Renal pelvis (tissue), 12 donors: ENCODE measurements around the gene SLC25A45. TPM values are rescaled to one million over a fixed set of nuclear protein-coding genes. Genes with fewer than 3 reads are reported as not detected.

ENCODE experiments used
- DNase-seq: peaks from one replicate; pipeline ENCODE4 v3.0.0-alpha.2; 2013
- long read RNA-seq, 16 experiments: transcript quantifications; one replicate each; lab custom pipeline, GENCODE V29; 2026
- polyA plus RNA-seq, 3 donors: library from polyadenylated mRNA; unstranded; fragments of 120-200 nt; gene quantifications; one replicate each; pipeline ENCODE4 v1.2.1, GENCODE V29; 2013; ENCODE audit not compliant: insufficient read length in 3 of 3

The SLC25A45 gene
- polyA plus RNA-seq = 1 to 10 TPM; 5.6 to 8.7 (median 8.1) TPM
- long read RNA-seq, donor 1 = 0 reads
- long read RNA-seq, donor 2, partial matches to known transcripts = 10 of 11 reads
- long read RNA-seq, donor 2, other reads (novel, unspliced or antisense) = 0 of 11 reads
- long read RNA-seq, donor 3 = 0 reads
- long read RNA-seq, donor 4, partial matches to known transcripts = 0 of 2 reads
- long read RNA-seq, donor 4, other reads (novel, unspliced or antisense) = 0 of 2 reads
- long read RNA-seq, donor 5 = 0 reads
- long read RNA-seq, donor 6 = 0 reads
- long read RNA-seq, donor 7, partial matches to known transcripts = 0 of 1 reads
- long read RNA-seq, donor 7, other reads (novel, unspliced or antisense) = 0 of 1 reads
- long read RNA-seq, donor 8, partial matches to known transcripts = 6 of 6 reads
- long read RNA-seq, donor 8, other reads (novel, unspliced or antisense) = 0 of 6 reads
- long read RNA-seq, donor 9, partial matches to known transcripts = 0 of 1 reads
- long read RNA-seq, donor 9, other reads (novel, unspliced or antisense) = 0 of 1 reads
- long read RNA-seq, donor 10, partial matches to known transcripts = 5 of 5 reads
- long read RNA-seq, donor 10, other reads (novel, unspliced or antisense) = 0 of 5 reads
- long read RNA-seq, donor 11, partial matches to known transcripts = 7 of 7 reads
- long read RNA-seq, donor 11, other reads (novel, unspliced or antisense) = 0 of 7 reads
- long read RNA-seq, donor 12, partial matches to known transcripts = 0 of 2 reads
- long read RNA-seq, donor 12, other reads (novel, unspliced or antisense) = 0 of 2 reads
- long read RNA-seq, donor 13 = 0 reads
- long read RNA-seq, donor 14 = 0 reads
- long read RNA-seq, donor 15, partial matches to known transcripts = 0 of 1 reads
- long read RNA-seq, donor 15, other reads (novel, unspliced or antisense) = 0 of 1 reads
- long read RNA-seq, donor 16 = 0 reads

GRCh38 chr11:65382033-65382803 is at the start of gene SLC25A45:
SLC25A45 (minus strand) TSS chr11:65382646; CDS start chr11:65381951, 695 bp downstream.
- peak; percentile 86 for DNase-seq

GRCh38 chr11:65431451-65432099 is 49.1 kb upstream of the SLC25A45 start:
- DNase-seq = no peak

- no peak for DNase-seq
Observed at GRCh38 chr11:65430406-65431217, 48.2 kb upstream of the SLC25A45 start.

- no peak for DNase-seq
Observed at GRCh38 chr11:65429724-65430405, 47.4 kb upstream of the SLC25A45 start.

- no peak for DNase-seq
Observed at GRCh38 chr11:65429068-65429681, 46.7 kb upstream of the SLC25A45 start.

- no peak for DNase-seq
Observed at GRCh38 chr11:65428578-65429067, 46.2 kb upstream of the SLC25A45 start.

GRCh38 chr11:65427691-65428577 is 45.5 kb upstream of the SLC25A45 start:
- DNase-seq = no peak

GRCh38 chr11:65426839-65427690 is 44.6 kb upstream of the SLC25A45 start:
- DNase-seq = no peak

GRCh38 chr11:65425971-65426838 is 43.8 kb upstream of the SLC25A45 start:
- DNase-seq = no peak

- no peak for DNase-seq
Observed at GRCh38 chr11:65425105-65425970, 42.9 kb upstream of the SLC25A45 start.

- no peak for DNase-seq
Observed at GRCh38 chr11:65424205-65425104, 42.0 kb upstream of the SLC25A45 start.

GRCh38 chr11:65423516-65424204 is 41.2 kb upstream of the SLC25A45 start:
- DNase-seq = no peak
